Measurements from ENCODE around the gene AP4M1. TPM values are rescaled to one million over a fixed set of nuclear protein-coding genes. Genes with fewer than 3 reads are reported as not detected.
A peak's percentile ranks its signal among the peaks of the same experiment; 100 is the strongest.

The AP4M1 gene
- total and polyA plus RNA-seq, 9 of the 15 experiments (the other 6 are each of a cell fraction or from before 2014, with no cell fraction given): 1.3 to 30.9 (median 14.1) TPM

- TF ChIP-seq ZBTB5 (IDR thresholded peaks at IDR 0.05): no peak
- peak; percentile 55 for TF ChIP-seq SNRNP70 (optimal IDR thresholded peaks at IDR 0.05; ENCODE audit: low read depth, low read length)
- TF ChIP-seq KLF13 (tag; IDR thresholded peaks at IDR 0.05; ENCODE audit: borderline replicate concordance, low read depth): peak; percentile 96
- TF ChIP-seq CREB3L1 (IDR thresholded peaks at IDR 0.05; ENCODE audit: borderline replicate concordance, low read depth): peak; percentile 59
- TF ChIP-seq ZNF184 (CRISPR knock-in tag; IDR thresholded peaks at IDR 0.05): no peak
- no peak; the same call in 1 of the 2 replicates for TF ChIP-seq ZNF707 (CRISPR knock-in tag; conservative IDR thresholded peaks at IDR 0.05)
- TF ChIP-seq SNIP1 (IDR thresholded peaks at IDR 0.05; ENCODE audit: low read depth): 0 out of 2 replicates have a peak, but pooled peaks have one; percentile 40
- 0 out of 2 replicates have a peak, but pooled peaks have one; percentile 10 for TF ChIP-seq ZNF12 (CRISPR knock-in tag; IDR thresholded peaks at IDR 0.05)
- TF ChIP-seq CHAMP1 (IDR thresholded peaks at IDR 0.05): 0 out of 2 replicates have a peak, but pooled peaks have one; percentile 64
- no peak for TF ChIP-seq ARID1B (IDR thresholded peaks at IDR 0.05)
- TF ChIP-seq ZNF57 (CRISPR knock-in tag; IDR thresholded peaks at IDR 0.05): 0 out of 2 replicates have a peak, but pooled peaks have one; percentile 72
- peak; percentile 75; the same call in 1 of the 2 replicates for TF ChIP-seq ZNF165 (CRISPR knock-in tag; IDR thresholded peaks at IDR 0.05; ENCODE audit: borderline replicate concordance)
- 0 out of 2 replicates have a peak, but pooled peaks have one; percentile 53 for TF ChIP-seq ZNF444 (CRISPR knock-in tag; IDR thresholded peaks at IDR 0.05)
- TF ChIP-seq MYNN (IDR thresholded peaks at IDR 0.05): no peak
- no peak for TF ChIP-seq MYNN (CRISPR knock-in tag; IDR thresholded peaks at IDR 0.05)
- TF ChIP-seq ETS2 (tag; IDR thresholded peaks at IDR 0.05; ENCODE audit: borderline replicate concordance, poor library complexity, severe bottlenecking): no peak
- TF ChIP-seq NR2C1 (IDR thresholded peaks at IDR 0.05): peak; percentile 45; the same call in 1 of the 2 replicates
- TF ChIP-seq NR2C1 (tag; IDR thresholded peaks at IDR 0.05): 0 out of 2 replicates have a peak, but pooled peaks have one; percentile 22
- TF ChIP-seq HDAC1 (IDR thresholded peaks at IDR 0.05): peak; percentile 71 to 76; a peak in 3 of 4 replicates
- no peak for TF ChIP-seq NR1H2 (CRISPR knock-in tag; IDR thresholded peaks at IDR 0.05)
- TF ChIP-seq PHTF2 (CRISPR knock-in tag; IDR thresholded peaks at IDR 0.05): no peak
Observed at GRCh38 chr7:100119072-100119969, 17.9 kb downstream of the AP4M1 start, which contains the start of the genes CNPY4 and TAF6 (continued).

Data from K562 (cell line).